Right kidney (tissue), 1 donor: ENCODE data around the gene PANX3.
A peak's percentile ranks its signal among the peaks of the same experiment; 100 is the strongest.

Experiments
- DNase-seq: peaks from one replicate; pipeline ENCODE4 v3.0.0-alpha.2; 2016

The PANX3 gene

DNA sequence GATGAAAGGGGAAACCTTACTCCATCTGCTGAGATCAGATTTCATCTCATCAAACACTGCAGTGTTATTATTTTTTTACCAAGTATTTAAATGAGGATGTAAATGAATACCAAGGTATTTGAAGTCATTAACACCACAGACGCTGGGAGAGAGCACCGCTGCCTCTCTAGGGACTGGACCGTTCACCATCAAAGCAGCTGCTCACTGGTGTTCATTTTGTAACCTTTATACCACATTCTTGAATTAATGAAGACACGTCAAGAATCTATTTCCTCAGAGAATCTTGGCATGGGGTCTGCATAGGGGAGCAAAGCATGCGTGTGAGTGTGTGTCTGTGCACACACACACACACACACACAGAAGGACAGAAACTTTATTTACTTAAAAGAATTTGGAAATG, 46.7 kb downstream of the PANX3 start:
- DNase-seq: no peak

DNA sequence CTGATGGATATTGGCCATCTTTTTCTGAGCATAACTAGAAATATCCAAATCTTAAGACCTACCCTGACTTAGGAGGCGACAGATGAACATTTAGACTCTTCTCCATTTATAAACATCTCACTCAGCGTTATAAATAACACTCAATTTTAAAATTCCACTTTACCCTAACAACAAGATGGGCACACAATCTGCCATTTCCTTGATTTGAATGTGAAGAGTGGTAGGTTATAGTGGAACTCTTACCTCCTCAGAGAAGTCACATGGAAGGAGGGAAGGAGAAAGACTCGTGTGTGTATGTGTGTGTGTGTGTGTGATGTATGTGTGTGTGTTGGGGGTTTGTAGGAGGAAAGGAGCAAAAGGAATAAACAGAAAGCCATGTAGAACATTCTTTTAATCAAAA, 47.3 kb downstream of the PANX3 start:
- DNase-seq: no peak

DNA sequence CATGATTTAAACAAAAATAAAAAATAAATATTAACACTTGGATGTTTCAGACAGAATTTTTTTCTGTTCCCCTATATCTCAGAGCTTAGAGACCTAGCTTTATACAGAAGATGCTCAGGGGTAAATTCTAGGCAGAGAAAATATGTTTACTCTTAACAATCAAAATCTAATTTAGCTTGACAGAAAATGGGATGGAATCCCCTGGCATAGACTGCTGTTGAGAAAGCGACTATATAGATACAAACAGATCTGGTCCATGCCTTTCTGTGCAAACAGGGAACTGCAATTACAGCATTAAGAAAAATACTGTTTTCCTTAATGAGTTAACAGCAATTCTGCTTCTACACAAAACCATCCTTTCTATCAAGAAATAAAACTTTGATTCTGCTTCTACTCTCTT, 47.8 kb downstream of the PANX3 start:
- no peak for DNase-seq

DNA sequence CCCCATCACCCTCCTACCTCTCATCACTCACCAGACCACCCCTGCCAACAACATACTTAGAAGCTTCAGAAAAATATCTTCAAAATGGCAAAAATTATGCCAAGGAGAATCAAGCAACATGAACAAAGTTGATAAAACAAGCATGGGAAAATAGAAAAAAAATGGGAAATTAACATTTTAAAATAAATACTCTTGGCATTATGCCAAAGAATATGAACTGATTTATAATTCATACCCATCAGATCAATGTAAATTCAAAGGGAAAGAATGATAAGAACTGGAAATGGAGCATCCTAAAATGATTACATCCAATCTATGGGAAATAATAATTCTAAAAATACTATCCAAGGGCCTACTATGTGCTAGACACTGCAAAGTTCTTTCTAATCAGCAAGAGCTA, 50.3 kb downstream of the PANX3 start:
- DNase-seq: no peak

DNA sequence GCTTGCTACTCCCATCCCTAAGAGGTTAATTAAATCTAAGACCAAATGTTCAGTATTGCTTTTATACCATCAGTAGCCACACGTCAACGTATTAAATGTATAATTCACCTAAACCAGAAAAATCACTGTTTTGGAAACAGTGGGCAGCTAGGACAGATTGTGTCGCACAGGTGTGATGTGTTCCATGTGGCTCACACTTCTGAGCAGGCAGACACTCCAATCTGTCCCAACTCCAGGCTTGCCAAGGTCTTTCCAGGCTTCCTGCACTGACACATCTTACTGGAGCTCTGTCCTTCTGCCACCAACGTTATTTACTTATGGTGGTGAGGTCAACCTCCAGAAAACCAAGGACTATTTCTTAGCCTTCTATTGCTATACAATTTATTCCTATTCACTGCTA, 50.9 kb downstream of the PANX3 start:
- DNase-seq: no peak

DNA sequence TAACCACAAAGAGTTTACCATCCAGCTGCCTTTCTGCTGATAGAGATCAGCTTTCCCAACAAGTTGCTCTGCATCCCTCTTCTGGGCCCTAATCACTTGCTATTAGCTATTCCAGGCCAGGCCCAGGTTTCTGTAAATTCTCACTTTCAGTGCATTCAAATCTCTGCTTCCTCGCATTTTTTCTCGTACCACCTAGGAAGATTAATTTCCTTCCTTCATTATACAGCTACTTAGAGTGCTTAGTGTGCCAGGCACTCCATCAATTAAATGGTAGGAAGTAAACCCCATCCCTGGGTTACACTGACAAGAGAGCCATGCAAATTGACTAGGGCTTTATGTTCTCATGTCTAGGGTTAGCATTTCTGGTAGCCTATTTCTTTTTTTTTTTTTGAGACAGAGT, 52.6 kb downstream of the PANX3 start:
- no peak for DNase-seq

DNA sequence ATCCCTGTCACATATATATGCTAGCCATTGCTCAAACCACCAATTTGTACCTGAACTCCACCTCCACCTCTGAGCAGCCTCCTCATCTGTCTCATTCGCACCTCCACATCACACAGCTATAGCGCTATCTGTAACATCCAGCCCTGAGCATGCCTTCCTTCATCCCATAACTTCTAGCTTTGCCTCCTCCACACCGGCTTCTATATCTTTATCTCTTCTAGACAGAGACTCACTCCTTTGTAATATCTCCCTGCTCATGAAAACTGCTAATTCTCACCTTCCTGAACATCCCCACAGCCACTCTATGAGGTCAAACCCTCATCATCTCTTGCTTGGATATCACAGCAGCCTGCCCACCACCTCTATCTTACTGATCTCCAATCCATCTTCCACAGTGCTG, 56.4 kb downstream of the PANX3 start:
- no peak for DNase-seq

DNA sequence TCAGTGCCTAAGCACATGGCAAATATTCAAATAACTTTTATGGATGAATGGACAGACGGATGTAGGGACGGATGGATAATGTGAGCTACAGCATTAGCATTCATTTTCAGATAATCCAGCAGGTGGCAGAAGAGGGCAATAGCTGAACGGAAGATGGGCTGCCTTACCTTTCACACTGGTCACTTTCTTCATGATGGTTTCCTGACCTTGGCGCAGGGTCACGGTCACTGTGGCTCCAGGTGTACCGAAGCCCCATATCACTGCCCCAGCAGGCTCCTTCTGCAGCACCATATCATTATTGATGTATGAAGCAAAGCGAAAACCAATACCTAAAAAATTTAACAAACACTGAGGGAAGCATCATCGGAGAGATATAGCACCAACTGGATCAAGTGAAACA, 58.0 kb downstream of the PANX3 start:
- peak; percentile 35 for DNase-seq
